ENCODE results near the gene CD3D.
A peak's percentile ranks its signal among the peaks of the same experiment; 100 is the strongest.
"Not testable (repeated sequence)": the region's sequence is repeated elsewhere in the genome, so short reads cannot be mapped to it uniquely, and the experiment has no call there.

The CD3D gene

DNA sequence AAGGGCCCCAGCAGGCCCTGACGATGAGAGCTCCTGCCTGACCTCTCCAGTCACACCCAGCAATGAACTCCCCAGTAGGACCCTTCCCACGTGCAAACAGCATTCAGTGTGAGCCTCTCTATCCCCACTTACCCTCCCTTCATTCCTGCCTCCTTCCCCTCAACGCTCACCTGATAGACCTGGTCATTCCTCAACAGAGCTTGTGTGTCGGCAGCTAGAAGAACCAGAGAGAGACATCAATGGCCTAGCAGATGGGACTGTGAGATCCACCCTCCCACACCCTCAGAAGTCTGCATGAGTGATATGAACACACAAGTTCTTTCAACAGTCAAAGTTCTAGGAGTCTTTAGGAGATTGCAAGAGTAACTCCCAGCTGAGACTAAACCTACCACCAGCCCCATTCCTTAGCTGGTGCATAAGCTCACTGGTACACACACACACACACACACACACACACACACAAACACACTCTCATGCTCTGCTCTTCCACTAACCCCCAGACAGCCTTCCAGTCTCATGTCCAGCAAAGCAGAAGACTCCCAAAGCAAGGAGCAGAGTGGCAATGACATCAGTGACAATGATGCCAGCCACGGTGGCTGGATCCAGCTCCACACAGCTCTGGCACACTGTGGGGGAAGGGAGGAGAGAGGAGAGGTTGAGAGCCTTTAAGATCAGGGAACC lies 3.1 kb downstream of the CD3D start:
- no peak for DNase-seq (ENCODE audit: low spot score)

DNA sequence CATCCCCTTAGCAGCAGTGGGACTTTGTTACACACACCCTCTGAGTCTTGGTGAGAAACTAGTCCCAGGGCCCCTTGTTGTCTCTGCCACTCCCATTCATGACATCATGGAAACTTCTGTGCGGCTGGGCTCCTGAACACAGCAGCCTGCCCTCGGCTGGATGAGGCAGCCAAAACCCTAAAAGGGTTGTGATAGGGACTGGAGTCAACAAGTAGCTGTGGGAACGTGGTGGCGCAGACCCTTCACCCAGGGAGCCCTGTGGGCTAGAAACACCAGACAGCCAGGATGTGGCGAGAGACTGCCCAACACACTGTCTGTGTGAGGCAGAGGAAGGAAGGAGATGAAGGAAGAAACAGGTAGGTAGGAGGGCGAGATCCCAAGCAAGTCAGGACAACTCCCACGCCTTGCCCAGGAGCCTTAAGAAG lies 3.9 kb downstream of the CD3D start:
- no peak for DNase-seq (ENCODE audit: low spot score)

DNA sequence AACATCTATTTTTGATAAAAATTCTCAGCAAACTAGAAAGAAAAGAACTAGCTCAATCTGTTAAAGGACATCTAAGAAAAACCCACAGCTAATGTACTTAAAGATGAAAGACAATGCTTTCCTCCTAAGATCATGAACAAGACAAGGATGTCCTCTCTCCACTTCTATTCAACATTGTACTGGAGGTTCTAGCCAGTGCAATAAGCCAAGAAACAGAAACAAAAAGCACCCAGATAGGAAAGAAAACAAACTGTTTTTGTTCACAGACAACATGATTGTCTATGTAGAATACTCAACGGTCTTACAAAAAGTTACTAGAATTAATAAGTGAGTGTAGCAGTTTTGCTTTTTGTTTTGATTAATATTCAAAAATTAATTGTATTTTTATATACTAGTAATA lies 7.8 kb downstream of the CD3D start:
- DNase-seq (ENCODE audit: low spot score): no peak

DNA sequence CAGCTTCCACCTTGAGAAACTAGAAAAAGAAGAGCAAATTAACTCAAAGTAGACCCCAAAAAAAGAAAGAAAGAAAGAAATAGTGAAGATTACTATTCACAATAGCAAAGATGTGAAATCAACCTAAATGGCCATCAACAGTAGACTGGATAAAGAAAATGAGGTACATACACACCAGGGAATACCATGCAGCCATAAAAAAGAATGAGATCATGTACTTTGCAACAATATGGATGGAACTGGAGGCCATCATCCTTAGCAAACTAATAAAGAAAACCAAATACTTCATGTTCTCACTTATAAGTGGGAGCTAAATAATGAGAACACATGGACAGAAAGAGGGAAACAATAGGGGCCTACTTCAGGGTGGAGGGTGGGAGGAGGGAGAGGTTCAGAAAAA lies 13.8 kb downstream of the CD3D start:
- DNase-seq (ENCODE audit: low spot score): no peak

DNA sequence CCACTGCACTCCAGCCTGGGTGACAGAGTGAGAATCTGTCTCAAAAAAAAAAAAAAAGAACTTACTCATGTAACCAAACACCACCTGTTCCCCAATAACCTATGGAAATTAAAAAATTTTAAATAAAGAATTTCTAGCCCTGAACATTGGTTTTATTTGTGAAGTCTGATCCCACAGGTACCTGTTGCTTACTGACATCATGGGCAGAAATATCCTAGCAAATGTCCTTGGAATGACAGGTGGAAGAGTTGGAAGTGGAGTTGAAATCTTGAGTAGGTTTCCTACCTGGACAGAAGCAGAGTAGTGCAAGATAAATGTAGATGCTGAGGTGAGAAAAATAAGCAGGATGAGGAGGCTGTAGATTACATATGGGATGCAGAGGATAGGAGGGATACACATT lies 17.2 kb downstream of the CD3D start:
- DNase-seq (ENCODE audit: low spot score): no peak

DNA sequence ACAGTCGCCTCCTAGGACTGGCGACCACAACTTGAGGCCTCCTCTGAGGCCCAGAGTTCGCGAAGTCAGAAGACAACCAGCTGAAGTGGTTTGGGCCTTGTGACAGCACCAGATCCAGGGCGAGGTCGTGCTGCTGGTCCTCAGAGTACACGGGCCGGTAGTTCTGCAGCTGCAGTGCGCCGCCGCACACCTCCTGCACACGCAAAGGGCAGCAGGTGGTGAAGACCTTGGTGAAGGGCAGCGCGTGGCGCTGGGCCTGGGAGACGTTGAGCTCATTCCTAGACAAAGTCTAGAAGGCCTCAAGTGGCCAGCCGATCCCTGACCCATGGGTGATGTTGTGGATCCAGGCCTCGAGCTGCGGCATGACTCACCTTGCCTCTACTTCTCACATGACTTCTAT lies 19.8 kb downstream of the CD3D start:
- DNase-seq (ENCODE audit: low spot score): no peak

DNA sequence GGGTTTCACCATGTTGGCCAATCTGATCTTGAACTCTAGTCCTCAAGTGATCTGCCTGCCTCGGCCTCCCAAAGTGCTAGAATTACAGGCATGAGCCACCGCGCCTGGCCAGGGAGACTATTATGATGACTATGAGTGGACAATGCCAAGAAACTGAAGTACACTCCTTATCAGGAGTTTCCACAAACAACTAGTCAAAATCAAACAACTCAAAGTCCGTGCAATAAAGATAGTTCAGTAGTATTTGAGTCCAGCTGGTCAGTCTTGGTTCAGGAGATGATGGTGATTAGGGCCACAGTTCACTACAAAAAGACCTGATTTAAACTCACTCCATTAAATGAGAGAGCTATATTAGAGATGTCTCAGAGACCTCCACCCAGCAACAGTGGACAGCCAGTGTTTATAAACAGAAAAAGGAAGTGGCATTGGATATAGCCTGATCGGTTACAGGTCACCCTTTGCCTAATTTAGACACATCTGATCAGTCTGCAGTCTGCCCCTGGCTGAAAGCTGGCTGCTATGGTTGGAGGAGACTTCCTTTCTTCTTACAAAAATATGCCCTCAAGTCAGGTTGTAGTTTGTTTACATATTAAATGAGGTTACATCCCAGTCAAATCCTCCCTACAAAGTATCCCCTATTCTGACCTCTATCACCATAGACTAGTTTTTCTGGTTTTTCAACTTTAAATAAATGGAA lies 21.0 kb downstream of the CD3D start:
- DNase-seq (ENCODE audit: low spot score): no peak

DNA sequence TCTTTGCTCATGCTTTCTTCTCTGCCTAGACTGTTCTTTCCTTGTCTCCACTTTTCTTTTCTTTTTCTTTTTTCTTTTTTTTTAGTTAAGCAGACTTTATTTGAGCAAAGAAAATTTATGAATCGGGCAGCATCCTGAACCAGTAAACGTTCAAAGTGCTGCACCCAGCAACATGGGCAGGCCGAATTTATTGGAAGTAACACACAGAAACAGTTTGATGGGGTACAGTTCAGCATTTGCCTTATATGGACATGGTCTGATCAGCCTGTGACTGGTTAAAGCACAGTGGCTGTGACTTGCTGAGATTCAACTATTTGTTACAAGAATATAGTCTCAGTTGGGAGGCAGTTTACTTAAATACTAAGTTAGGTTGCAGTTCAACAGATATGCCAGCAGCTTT lies 22.0 kb downstream of the CD3D start:
- DNase-seq (ENCODE audit: low spot score): no peak

DNA sequence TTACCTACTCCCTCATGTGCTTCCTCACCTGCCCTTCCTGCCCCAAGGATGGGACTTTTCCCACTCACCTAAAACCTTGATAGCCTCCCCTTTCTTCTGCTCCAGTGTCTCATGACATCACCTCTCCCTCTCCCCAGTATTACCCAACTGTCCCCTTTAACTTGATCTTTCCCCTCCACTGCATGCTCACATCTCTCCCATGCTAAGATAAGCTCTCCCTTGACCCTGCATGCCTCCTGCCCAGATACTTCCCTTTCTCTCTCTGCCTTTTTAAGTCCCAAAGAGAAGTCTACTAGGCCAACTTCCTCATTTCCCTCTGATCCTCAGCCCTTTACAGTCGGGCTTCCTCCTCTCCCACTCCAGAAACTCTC lies 23.2 kb downstream of the CD3D start:
- DNase-seq (ENCODE audit: low spot score): peak; percentile 66

DNA sequence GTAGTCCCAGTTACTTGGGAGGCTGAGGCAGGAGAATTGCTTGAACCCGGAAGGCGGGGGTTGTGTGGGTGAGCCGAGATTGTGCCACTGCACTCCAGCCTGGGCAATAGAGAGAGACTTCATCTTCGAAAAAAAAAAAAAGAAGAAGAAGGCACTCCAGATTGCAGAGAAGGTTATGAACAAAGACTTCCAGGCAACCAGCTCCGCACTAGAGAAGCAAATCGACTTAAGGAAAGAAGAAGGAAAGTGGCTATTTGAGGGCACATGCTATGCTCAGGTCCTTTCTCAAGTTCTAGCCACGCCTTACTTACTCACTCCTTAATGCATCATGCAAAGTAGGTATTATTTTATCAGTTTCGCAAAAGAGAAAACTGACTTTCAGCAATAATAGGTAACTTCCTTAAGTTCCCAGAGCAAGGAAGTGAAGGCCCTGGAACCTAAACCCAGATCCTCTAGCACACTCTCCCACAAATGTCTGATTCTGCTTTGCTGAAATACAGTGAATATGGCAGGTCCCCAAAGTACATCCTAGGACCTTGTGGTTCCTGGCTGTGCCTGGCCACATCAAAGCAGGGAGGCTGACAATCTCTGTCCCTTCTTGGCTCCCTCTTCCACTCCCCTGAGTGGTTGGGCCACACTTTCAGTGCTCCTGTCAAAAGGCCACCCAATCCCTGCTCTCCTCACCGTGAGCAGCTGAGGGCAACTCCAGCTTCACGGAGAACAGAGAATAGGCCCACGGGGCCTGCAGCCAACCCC lies 23.7 kb downstream of the CD3D start:
- DNase-seq (ENCODE audit: low spot score): no peak

DNA sequence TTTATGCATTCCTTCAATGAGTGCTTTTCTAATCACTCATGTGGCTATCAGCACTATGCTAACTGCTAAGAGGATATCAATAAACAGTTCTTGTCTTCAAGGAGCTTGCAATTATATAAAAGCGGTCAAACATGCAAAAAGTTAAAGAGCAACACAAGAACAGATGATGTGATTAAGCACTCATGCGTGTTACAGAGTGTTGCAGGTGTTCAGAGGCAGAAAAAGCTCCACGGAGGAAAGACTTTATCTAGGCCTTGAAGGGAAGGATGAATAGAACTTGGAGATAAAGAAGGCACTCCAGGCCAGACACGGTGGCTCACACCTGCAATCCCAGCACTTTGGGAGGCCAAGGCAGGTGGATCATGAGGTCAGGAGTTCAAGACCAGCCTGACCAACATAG lies 24.4 kb downstream of the CD3D start:
- no peak for DNase-seq (ENCODE audit: low spot score)

DNA sequence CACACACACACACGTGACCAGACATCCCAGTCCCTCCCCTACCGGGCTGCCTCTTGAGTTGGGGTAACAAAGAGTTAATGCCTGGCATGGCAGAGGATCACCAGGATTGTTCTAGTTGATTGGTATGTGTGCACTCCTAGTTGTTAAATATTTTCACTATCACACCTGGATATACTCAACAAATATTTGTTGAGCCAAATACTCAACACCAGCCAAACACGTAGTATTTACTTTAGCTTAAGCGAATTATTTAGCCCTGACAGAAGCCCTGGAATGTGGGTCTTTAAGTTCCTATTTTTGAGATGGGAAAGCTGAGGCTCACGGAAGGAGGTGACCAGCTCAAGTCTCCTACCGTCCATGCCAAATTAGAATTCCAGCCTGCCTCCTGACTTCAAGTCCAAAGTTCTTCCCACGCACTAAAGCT lies 27.5 kb downstream of the CD3D start:
- DNase-seq (ENCODE audit: low spot score): no peak

DNA sequence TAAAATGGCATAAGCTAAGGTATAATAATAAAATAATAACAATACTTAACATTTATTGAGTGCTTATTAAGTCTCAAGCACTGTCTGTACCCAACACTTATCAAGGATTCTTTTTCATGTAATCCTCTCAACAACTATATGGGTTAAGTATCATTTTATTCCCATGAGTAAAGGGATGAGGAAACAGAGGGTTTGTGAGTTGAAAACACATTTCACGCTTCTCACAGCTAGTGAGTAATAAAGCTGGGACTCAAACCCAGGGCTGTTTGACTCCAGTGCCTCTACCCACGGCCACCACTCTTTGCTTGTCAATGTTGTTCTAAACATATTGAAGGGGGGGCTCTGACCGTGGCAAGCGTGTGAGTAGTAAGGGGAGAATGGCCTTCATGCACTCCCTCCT lies 29.3 kb downstream of the CD3D start:
- DNase-seq (ENCODE audit: low spot score): no peak

DNA sequence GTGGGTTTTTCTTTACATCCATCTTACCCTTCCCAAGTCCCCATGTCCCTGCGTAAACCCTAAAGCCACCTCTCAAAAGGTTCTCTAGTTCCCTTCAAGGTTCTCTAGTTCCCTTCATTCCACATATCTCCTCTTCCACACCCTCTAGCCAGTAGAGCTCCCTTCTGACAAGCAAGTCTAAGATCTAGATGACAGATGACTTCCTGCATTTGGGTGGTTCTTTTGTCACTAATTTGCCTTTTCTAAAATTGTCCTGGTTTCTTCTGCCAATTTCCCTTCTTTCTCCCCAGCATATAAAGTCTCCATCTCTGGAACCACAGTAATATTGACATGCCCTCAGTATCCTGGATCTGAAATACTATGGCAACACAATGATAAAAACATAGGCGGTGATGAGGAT lies 30.2 kb downstream of the CD3D start:
- DNase-seq (ENCODE audit: low spot score): no peak

DNA sequence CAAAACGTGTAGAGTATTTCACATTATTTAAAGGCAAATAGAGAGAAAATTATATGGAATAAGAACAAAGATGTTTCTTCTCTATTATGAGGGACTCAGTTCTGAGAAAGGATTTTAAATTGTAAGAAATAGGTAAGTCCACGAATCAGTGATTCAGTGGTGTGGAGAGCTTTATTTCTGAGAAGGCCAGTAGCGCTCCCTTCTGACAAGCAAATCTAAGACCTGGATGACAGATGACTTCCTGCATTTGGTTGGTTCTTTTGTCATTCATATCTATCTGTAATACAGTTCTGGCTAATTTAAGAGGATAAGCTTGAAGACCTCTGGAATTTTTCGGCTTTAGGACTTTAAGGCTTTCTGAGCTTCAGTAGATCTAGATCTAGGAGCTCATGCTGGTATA lies 31.0 kb downstream of the CD3D start:
- DNase-seq (ENCODE audit: low spot score): no peak

DNA sequence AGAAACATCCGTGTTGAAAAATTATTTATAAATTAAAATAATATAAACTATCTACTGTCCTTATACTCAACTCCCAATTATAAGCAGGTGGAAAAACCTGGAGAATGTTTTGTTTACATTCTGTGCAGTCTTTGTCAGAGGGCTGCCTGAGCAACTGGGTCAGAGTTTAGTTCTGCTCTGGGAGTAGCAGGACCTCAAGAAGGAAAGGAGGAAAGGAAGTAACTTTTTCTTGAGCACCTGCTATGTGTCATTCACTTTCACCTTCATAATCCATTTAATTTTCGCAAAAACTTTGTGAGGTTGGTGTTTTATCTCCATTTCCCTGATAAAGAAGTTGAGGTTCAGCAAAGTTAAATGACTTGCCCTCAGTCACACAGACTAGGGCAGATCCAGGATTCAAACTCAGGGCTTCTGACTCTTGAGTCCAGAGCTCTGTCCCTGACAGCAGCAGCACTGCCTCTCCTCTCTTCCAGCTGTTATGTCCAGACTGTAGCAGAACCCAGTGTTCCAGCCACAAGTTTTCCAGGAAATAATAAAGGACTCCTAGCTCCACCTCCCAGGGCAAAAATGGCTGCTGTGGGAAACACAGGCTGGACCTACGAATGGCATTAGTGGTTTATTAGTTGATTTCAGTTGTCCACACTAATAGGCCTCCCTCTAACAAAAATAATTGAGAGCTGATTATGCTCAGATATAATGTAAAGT lies 31.6 kb downstream of the CD3D start:
- no peak for DNase-seq (ENCODE audit: low spot score)

DNA sequence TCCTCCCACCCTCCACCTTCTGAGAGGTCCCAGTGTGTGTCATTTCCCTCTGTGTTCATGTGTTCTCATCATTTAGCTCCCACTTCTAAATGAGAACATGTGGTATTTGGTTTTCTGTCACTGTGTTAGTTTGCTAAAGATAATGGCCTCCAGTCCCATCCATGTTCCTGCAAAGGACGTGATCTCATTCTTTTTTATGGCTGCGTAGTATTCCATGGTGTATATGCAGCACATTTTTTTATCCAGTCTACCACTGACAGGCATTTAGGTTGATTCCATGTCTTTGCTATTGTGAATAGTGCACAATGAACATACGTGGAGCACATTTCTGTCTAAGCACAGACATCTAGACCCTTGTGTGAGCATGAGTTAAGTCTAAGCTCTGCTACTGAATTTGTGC lies 32.2 kb downstream of the CD3D start:
- DNase-seq (ENCODE audit: low spot score): no peak

DNA sequence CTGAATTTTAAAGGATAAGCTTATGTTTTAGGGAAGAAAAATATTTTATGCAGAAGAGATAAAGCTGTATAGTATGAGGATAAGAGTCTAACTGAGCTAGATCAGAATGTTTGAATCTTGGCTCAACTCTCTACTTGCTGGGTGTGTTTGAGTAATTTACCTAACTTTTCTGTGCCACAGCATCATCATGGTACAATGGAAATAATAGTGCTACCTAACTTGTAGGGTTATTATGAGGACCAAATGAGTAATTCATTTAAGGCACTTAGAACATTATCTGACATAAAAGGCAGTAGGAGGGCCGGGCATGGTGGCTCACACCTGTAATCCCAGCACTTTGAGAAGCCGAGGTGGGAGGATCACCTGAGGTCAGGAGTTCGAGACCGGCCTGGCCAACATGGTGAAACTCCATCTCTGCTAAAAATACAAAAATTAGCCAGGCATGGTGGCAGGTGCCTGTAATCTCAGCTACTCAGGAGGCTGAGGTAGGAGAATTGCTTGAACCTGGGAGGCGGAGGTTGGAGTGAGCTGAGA lies 33.4 kb downstream of the CD3D start:
- not testable (repeated sequence) for DNase-seq (ENCODE audit: low spot score)

DNA sequence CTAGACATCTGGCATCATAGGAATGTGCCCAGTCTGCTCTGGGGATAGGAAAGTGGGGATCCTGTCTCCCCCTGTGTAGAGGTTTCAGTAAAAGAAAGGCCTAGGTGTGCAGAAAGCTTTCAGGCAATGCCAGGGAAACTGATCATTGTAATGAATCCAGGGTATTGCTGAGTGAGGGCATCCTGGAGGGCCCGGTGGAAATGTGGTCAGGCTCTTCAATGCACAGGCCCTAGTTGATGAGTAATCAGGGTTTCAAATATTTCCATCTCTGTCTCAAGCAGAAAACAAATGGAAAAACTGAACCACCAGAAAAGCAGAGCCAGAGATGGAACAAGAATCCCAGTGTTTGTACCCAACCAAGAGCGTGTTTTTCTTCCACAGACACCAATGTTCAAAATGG lies 35.9 kb downstream of the CD3D start:
- DNase-seq (ENCODE audit: low spot score): no peak

DNA sequence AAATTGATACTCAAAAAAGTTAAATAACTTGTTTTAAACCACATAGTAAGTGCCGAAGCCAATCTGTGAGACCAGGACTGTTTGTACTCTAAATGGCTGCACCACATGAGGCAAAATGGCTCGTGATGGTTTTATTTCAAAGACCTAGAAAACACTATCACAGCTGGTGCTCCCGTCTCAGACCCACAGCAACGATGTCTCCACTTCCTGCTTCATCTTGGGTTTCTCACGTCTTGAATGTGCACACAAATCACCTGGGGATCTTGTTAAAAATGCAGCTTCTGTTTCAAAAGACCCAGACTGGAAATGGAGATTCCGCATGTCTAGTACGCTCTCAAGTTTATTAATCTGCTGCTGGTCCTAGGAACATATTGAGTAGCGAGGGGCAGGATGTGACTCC lies 36.8 kb downstream of the CD3D start:
- no peak for DNase-seq (ENCODE audit: low spot score)

DNA sequence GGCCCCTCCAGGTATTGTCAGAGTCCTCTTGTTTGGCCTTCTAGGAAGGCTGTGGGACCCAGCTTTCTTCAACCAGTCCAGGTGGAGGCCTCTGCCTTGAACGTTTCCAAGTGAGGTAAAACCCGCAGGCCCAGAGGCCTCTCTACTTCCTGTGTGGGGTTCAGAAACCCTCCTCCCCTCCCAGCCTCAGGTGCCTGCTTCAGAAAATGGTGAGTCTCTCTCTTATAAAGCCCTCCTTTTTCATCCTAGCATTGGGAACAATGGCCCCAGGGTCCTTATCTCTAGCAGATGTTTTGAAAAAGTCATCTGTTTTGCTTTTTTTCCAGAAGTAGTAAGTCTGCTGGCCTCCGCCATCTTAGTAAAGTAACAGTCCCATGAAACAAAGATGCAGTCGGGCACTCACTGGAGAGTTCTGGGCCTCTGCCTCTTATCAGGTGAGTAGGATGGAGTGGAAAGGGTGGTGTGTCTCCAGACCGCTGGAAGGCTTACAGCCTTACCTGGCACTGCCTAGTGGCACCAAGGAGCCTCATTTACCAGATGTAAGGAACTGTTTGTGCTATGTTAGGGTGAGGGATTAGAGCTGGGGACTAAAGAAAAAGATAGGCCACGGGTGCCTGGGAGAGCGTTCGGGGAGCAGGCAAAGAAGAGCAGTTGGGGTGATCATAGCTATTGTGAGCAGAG lies 37.8 kb downstream of the CD3D start, which contains the start of gene CD3E:
Gene CD3E (plus strand): TSS at position 163 of the 681 bp plus-strand sequence. CDS start 223 bp downstream, at position 386.
- no peak for DNase-seq (ENCODE audit: low spot score)

DNA sequence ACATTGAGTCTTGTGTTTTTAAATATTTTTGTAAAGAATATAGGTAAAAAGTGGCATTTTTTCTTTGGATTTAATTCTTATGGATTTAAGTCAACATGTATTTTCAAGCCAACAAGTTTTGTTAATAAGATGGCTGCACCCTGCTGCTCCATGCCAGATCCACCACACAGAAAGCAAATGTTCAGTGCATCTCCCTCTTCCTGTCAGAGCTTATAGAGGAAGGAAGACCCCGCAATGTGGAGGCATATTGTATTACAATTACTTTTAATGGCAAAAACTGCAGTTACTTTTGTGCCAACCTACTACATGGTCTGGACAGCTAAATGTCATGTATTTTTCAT lies 38.3 kb downstream of the CD3D start:
- no peak for DNase-seq (ENCODE audit: low spot score)

Measured in Ammon's horn (tissue), 1 donor.